Sigmoid colon (tissue), 4 donors: ENCODE results near the gene ADAP2.

Source experiments
- CTCF ChIP-seq, 4 experiments: fragments of 450-650 bp in 3 of 4; fragments of 200-600 bp in 1 of 4; IDR thresholded peaks; one replicate each; pipeline ENCODE4 v1.5.1; 2016 to 2019; ENCODE audit warnings: antibody characterized with exemption in 4 of 4, mild to moderate bottlenecking in 3 of 4, moderate library complexity in 2 of 4
- POLR2A ChIP-seq, 2 donors: fragments of 450-650 bp; IDR thresholded peaks; one replicate each; pipeline ENCODE4 v1.6.1; 2016; ENCODE audit warnings: antibody characterized with exemption in 2 of 2, mild to moderate bottlenecking in 2 of 2, moderate library complexity in 2 of 2
- POLR2AphosphoS5 ChIP-seq, 4 donors: sonication (generic); formaldehyde crosslinking; IDR thresholded peaks; one replicate each; pipeline ENCODE4 v1.6.1; 2017; ENCODE audit warnings: antibody characterized with exemption in 4 of 4

- TF ChIP-seq CTCF (IDR thresholded peaks at IDR 0.05) = no peak
- no peak for TF ChIP-seq POLR2A (IDR thresholded peaks at IDR 0.05)
- TF ChIP-seq POLR2AphosphoS5 (IDR thresholded peaks at IDR 0.05) = no peak
Observed at GRCh38 chr17:30981531-30982519, 60.1 kb downstream of the ADAP2 start.
